Activated gamma-delta T cell treated with Interleukin-2 at 50 U/mL for 16 hours (primary cell): Measurements from ENCODE around the gene KCNK10.

Experiments used
- DNase-seq: peaks from one replicate; pipeline ENCODE4 v3.0.0-alpha.2; 2020

Gene KCNK10, protein sequence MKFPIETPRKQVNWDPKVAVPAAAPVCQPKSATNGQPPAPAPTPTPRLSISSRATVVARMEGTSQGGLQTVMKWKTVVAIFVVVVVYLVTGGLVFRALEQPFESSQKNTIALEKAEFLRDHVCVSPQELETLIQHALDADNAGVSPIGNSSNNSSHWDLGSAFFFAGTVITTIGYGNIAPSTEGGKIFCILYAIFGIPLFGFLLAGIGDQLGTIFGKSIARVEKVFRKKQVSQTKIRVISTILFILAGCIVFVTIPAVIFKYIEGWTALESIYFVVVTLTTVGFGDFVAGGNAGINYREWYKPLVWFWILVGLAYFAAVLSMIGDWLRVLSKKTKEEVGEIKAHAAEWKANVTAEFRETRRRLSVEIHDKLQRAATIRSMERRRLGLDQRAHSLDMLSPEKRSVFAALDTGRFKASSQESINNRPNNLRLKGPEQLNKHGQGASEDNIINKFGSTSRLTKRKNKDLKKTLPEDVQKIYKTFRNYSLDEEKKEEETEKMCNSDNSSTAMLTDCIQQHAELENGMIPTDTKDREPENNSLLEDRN

GRCh38 chr14:88323086-88323522 is at the start of gene KCNK10:
Gene KCNK10, minus strand, starts transcription at chr14:88323269. Its CDS starts 471 bp downstream, at chr14:88322798.
- DNase-seq: no peak

GRCh38 chr14:88369496-88369895 is 46.4 kb upstream of the KCNK10 start:
- DNase-seq: no peak

GRCh38 chr14:88364710-88365413 is 41.8 kb upstream of the KCNK10 start:
- DNase-seq: no peak

GRCh38 chr14:88363644-88364043 is 40.6 kb upstream of the KCNK10 start:
- DNase-seq: no peak

DNA sequence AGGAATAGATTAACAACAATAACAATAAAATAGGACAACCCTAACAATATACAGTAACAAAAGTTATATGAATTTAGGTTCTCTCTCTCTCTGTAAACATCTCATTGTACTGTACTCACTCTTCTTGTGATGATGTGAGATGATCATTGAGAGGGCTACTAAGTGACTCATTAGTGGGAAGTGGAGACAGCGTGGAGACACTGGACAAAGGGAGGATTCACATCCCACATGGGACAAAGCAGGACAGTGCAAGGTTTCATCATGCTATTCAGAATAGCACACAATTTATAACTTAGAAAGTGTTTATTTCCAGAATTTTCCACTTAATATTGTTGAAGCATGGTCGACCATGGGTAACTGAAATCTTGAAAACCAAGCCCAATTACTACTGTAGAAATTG is 36.4 kb upstream of the KCNK10 start:
- DNase-seq: no peak

DNA sequence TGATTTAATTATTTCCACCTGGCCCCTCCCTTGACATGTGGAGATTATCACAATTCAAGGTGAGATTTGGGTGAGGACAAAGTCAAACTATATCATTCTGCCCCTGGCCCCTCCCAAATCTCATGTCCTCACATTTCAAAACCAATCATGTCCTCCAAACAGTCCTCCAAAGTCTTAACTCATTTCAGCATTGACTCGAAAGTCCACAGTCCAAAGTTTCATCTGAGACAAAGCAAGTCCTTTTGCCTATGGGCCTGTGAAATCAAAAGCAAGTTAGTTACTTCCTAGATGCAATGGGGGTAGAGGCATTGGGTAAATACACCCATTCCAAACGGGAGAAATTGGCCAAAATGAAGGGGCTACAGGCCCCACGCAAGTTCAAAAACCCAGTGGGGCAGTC is 31.3 kb upstream of the KCNK10 start:
- no peak for DNase-seq

DNA sequence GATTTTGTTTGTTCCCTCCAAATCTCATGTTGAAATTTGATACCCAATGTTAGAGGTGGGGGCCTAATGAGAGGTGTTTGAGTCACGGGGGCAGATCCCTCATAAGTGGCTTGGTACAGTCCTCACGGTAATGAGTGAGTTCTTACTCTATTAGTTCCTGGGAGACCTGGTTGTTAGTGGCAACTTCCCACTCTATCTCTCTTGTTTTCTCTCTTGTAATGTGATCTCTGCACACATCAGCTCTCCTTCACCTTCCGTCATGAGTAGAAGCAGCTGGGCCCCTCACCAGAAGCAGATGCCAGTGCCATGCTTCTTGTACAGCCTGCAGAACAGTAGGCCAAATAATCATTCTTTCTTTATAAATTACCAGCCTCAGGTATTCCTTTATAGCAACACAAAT is 29.6 kb upstream of the KCNK10 start:
- DNase-seq: no peak

GRCh38 chr14:88351966-88352691 is 29.1 kb upstream of the KCNK10 start:
- no peak for DNase-seq

- DNase-seq: no peak
Measured at GRCh38 chr14:88348546-88348945, 25.5 kb upstream of the KCNK10 start.

- no peak for DNase-seq
Measured at GRCh38 chr14:88346048-88346639, 23.1 kb upstream of the KCNK10 start.

- no peak for DNase-seq
Measured at GRCh38 chr14:88342980-88343379, 19.9 kb upstream of the KCNK10 start.

DNA sequence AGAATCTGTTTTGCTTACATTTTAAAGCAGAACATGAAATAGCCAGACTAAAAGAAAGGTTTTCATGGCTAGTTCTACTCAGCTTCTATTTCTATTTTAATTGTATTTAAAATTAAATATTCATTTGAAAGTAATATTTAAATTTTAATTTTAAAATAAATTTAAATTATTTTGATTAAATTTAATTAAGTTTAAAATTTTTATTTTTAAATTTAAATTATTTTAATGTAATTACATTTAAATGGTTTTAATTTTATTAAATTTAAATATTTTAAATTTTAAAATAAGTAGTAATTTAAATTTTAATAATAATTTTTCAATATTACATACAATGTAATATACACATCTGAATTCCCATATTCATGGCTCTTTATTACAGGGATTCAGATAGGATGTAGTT is 17.3 kb upstream of the KCNK10 start:
- DNase-seq: no peak

DNA sequence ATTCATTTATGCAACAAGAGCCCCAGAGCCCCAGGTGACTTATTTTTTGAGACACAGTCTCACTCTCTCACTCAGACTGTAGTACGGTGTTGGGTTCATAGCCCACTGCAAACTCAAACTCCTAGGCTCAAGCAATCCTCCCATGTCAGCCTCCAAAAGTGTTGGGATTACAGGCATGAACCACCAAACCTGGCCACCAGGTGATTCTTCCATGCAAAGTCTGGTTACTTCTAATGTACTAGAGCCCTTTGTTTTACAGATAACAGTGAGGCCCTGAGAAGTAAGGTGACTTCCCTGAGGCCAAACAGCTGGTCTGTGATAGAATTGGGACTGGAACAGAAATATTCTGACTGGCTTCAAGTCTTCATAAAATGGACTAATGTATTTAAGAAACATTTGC is 10.0 kb upstream of the KCNK10 start:
- DNase-seq: no peak

- no peak for DNase-seq
Measured at GRCh38 chr14:88327497-88327896, 4.4 kb upstream of the KCNK10 start.

GRCh38 chr14:88326352-88327103 is 3.5 kb upstream of the KCNK10 start:
- no peak for DNase-seq

- no peak for DNase-seq
Measured at GRCh38 chr14:88325883-88326282, 2.8 kb upstream of the KCNK10 start.

DNA sequence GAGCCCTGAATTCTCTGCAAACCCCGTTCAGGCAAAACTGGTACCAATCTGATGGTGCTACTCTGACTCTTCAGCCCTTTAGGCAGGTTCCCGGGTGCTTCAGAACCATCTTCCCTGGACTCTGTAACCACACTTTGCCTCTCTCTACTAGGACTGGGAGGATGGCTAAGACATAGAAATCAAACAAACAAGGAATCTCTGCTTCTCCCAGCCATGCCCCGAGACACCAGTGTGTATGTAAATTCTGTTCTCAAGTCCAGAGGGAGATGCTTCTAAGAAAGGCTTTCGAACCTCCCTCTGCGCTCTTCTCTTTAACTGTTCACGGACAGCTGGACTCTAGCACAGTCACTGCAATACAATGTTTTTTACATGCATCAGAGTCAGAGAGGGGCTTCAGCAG is 1.9 kb upstream of the KCNK10 start:
- DNase-seq: no peak

DNA sequence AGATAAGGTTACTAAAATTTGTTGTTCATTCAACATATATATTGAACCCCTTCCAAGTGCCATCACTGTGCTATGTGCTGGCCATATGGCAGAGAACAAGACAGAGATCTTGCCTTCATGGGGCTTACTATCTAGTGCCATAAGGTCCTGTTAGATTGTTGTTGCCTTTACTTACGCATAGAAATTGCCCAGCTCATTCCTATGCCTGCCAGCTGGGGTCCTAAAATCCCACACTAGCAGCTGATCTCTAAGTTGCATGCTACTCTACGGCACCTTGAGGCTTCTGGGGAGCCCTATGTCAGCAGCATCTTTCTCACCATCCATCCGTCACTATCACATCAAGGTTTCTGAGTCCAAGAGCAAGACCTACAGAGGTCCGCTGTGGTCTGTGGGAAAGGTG is 1.4 kb upstream of the KCNK10 start:
- no peak for DNase-seq

- DNase-seq: no peak
Measured at GRCh38 chr14:88323523-88324199, 592 bp upstream of the KCNK10 start.

GRCh38 chr14:88322504-88323085 is 474 bp downstream of the KCNK10 start:
- DNase-seq: no peak
